Activated CD4-positive, alpha-beta T cell treated with anti-CD3 and anti-CD28 coated beads, Interleukin-2, amount 50 U/mL, for 16 hours (primary cell): ENCODE data around the gene PLAGL1.
"Not testable (repeated sequence)": the region's sequence is repeated elsewhere in the genome, so short reads cannot be mapped to it uniquely, and the experiment has no call there.

Source experiments
- DNase-seq: peaks from one replicate; pipeline ENCODE4 v3.0.0-alpha.2; 2020

PLAGL1 gene, protein sequence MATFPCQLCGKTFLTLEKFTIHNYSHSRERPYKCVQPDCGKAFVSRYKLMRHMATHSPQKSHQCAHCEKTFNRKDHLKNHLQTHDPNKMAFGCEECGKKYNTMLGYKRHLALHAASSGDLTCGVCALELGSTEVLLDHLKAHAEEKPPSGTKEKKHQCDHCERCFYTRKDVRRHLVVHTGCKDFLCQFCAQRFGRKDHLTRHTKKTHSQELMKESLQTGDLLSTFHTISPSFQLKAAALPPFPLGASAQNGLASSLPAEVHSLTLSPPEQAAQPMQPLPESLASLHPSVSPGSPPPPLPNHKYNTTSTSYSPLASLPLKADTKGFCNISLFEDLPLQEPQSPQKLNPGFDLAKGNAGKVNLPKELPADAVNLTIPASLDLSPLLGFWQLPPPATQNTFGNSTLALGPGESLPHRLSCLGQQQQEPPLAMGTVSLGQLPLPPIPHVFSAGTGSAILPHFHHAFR

GRCh38 chr6:144008120-144008811, at the start of gene PLAGL1:
Gene PLAGL1, minus strand, starts transcription at chr6:144008259. Its CDS starts 60,123 bp downstream, at chr6:143948136.
- peak; percentile 26 for DNase-seq

DNA sequence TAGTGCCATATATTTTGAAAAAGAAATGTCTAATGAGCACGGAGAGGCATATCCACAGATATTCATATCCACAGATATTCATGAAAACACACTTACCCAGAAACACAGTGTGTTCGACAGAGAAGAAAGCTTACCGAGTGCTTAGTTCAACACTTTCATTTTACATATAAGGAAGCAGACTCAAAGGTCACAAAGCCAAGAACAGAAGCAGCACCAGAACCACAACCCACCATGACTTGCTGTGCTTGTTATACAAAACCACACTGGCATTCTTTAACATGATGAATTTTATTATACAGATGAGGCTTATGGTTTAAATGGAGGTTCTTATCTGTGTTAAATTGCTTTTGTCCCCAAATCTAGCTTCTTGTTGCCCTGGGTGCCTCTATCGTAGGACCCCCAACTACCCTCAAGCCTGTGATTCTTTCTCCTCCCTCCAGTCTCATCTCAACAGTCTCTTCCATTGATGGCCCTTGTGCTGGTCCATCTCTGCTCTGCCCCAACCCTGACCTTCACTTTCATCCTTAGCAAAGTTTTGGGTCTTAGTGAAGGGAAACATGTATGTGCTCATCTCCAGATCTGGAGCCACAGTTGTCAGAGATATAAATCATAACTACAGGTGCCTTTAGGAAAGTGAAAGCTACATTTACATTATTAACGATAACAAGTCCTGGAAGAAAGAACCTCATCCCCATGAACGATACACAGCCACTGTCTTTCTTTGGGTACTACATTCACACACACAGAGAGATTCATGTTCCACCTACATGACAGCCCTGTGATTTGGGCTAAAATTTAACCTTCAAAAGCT, 47.3 kb upstream of the PLAGL1 start:
- peak; percentile 53 for DNase-seq

DNA sequence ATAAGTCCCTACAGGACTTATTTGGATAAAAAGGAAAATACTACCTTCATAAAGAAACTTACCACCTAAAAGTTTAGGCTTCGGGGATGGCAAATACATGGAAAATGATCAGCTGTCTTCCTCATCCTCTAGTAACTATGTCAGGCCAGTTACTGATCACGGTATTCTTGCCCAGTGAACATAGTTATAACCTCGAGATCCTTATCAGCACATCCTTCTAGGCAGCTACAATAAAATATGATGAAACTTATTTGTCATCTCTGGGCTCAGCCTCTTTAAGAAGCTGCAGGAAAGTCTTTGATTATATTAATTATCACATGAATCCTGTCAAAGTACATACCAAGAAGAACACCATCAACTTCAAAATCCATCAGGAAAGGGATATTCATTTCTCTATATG, 45.5 kb upstream of the PLAGL1 start:
- DNase-seq = no peak

DNA sequence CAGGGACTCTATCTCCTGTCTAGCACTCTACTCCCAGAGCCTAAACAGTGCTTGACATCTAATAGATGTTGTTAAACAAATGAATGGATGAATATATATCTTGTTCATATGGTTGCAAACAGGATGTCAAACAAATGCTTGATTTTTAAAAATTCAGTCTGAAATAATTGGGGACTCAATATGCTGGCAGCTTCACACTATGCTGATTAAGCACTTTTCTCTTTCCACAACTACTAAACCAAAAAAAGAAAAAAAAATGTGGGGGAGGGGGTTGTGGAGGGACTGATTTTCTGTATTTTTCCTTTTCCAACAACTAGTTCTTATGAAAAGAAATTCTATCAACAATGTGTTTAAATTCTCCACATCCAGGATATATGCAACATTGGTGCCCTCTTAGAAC, 44.4 kb upstream of the PLAGL1 start:
- DNase-seq = no peak

- DNase-seq = no peak
Measured at GRCh38 chr6:144049386-144049785, 41.3 kb upstream of the PLAGL1 start.

GRCh38 chr6:144047688-144048087, 39.6 kb upstream of the PLAGL1 start:
- no peak for DNase-seq

DNA sequence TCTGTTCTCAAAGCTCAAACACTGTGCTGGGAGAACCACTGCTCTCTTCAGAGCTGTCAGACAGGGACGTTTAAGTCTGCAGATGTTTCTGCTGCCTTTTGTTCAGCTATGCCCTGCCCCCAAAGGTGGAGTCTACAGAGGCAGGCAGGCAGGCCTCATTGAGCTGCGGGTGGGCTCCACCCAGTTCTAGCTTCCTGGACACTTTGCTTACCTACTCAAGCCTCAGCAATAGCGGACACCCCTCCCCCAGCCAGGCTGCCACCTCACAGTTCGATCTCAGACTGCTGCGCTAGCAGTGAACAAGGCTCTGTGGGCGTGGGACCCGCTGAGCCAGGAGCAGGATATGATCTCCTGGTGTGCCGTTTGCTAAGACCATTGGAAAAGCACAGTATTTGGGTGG, 38.6 kb upstream of the PLAGL1 start:
- DNase-seq = not testable (repeated sequence)

DNA sequence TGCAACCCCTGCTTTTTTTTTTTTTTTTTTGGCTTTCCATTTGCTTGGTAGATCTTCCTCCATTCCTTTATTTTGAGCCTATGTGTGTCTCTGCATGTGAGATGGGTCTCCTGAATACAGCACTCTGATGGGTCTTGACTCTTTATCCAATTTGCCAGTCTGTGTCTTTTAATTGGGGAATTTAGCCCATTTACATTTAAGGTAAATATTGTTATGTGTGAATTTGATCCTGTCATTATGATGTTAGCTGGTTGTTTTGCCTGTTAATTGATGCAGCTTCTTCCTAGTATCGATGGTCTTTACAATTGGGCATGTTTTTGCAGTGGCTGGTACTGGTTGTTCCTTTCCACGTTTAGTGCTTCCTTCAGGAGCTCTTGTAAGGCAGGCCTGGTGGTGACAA, 36.9 kb upstream of the PLAGL1 start:
- DNase-seq = not testable (repeated sequence)

GRCh38 chr6:144036835-144037195, 28.8 kb upstream of the PLAGL1 start:
- no peak for DNase-seq

GRCh38 chr6:144036064-144036834, 28.2 kb upstream of the PLAGL1 start:
- peak; percentile 23 for DNase-seq

DNA sequence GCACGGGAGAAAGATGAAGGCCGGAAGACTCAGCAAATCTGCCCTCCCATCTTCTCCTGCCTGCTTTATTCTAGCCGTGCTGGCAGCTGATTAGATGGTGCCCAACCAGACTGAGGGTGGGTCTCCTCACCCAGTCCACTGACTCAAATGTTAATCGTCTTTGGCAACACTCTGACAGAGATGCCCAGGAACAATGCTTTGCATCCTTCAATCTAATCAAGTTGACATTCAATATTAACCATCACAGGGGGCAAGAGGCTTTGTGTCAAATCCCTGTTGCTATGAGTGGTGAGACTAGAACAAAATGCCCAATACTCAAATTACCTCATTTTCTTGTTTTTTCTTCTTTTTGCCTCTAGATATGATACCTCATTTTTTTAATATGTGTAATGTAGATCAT, 27.4 kb upstream of the PLAGL1 start:
- DNase-seq = no peak

- DNase-seq = no peak
Measured at GRCh38 chr6:144033816-144034735, 26.0 kb upstream of the PLAGL1 start.

- DNase-seq = no peak
Measured at GRCh38 chr6:144029452-144029851, 21.4 kb upstream of the PLAGL1 start.

DNA sequence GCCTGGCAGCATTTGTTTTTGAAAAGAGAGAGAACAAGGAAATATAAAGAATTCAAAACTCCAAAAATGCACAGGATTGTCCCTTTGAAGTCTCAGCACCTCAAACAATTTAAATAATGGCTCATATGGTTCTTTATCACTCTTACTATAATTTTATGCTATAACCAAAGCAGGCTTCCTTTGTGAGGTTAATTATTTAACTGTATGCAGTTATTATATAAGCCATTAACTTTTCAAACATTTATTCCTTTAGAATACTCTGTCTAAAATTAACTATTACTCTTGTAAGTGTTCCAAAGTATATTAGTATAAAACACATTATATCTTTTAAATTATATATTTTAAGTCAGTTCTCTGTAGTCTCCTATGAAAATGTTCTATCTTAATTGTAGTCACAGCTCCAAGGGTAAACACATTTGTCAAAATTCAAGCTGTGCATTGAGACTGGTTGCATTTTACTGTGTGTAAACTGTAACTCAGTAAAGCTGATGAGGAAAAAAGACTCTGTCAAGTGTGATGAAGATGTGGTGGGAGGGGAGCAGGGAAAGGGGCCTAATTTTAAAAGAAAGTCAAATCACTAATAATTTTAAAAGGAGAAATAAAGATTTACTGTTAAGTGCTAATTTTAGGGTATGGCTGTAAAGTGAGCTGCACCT, 20.0 kb upstream of the PLAGL1 start:
- DNase-seq = no peak

DNA sequence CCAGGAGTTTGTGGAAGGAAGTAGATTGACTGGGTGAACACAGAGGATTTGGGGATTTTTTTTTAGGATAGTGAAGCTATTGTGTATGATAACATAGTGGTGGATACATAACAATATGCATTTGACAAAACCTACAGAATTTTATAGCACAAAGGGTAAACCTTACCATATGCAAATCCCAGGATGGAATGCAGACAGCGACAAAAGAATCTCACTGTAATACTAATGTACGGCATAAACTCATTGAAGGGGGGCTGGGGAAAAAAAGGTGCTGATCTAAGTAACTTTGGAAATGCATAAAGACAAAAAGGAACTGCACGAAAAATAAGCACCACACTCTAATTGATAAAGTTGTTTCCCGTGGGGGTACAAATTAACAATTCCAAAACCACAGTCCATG, 15.2 kb upstream of the PLAGL1 start:
- DNase-seq = no peak

GRCh38 chr6:144019929-144020328, 11.9 kb upstream of the PLAGL1 start:
- no peak for DNase-seq

- no peak for DNase-seq
Measured at GRCh38 chr6:144017166-144018094, 9.4 kb upstream of the PLAGL1 start.

DNA sequence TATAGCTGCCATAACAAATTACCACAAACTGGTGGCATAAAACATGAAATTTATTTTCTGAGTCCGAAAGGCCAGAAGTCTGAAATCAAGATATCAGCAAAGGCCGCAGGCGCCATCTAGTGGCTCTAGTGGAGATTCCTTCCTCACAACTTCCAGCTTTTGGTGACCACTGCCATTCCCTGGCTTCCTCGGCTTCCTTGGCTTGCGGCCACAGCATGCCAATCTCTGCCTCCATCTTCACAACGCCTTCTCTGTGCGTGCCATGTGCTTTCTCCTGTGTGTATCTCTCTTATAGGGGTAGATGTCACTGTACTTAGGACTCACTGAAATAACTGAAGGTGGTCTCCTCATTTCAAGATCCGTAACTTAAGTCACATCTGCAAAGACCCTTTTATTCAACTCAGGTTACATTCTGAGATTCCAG, 5.4 kb upstream of the PLAGL1 start:
- peak; percentile 57 for DNase-seq

- DNase-seq = no peak
Measured at GRCh38 chr6:144012534-144012933, 4.5 kb upstream of the PLAGL1 start.

- not testable (repeated sequence) for DNase-seq
Measured at GRCh38 chr6:144009628-144010027, 1.6 kb upstream of the PLAGL1 start.
